C4-2B (cell line): ENCODE measurements around the gene TTC22.

Experiments used
- H3K27ac ChIP-seq: fragments of 450-650 bp; 2 replicates; pipeline ENCODE4 v1.5.1; 2017
- CTCF ChIP-seq: fragments of 450-650 bp; conservative IDR thresholded peaks from 2 replicates; pipeline ENCODE4 v1.5.1; 2017; ENCODE audit warnings: mild to moderate bottlenecking
- ZFX ChIP-seq: fragments of 450-650 bp; IDR thresholded peaks from 2 replicates; pipeline ENCODE4 v1.6.1; 2017

TTC22 gene

GRCh38 chr1:54837002-54837853 is 36.1 kb upstream of the TTC22 start:
- peak overlapping the region; percentile 86 for H3K27ac ChIP-seq
- TF ChIP-seq CTCF (no peak), ZFX (no peak)

GRCh38 chr1:54836594-54836993 is 35.5 kb upstream of the TTC22 start:
- TF ChIP-seq ZFX (no peak), CTCF (no peak)
- peak overlapping the region; percentile 86 for H3K27ac ChIP-seq

GRCh38 chr1:54835970-54836369 is 34.8 kb upstream of the TTC22 start:
- TF ChIP-seq CTCF: no peak
- TF ChIP-seq ZFX: no peak

GRCh38 chr1:54835131-54835898 is 34.2 kb upstream of the TTC22 start:
- TF ChIP-seq ZFX (no peak), CTCF (no peak)
- peak overlapping the region; percentile 86 for H3K27ac ChIP-seq

More at GRCh38 chr1:54835970-54836369, 34.8 kb upstream of the TTC22 start:
- H3K27ac ChIP-seq: peak overlapping the region; percentile 86

- peak overlapping the region; percentile 98 for H3K27ac ChIP-seq
- no peak for TF ChIP-seq CTCF
- no peak for TF ChIP-seq ZFX
Measured at GRCh38 chr1:54834007-54834541, 33.0 kb upstream of the TTC22 start.

- H3K27ac ChIP-seq: peak overlapping the region; percentile 98
- TF ChIP-seq ZFX (no peak), CTCF (no peak)
Measured at GRCh38 chr1:54833121-54833520, 32.0 kb upstream of the TTC22 start.
